OCI-LY1 (cell line): ENCODE results near the gene FRRS1.

Source experiments
- EZH2 ChIP-seq: fragments of 200-600 bp; sonication (generic), shearing (Covaris generic); IDR thresholded peaks from 2 replicates; pipeline ENCODE4 v1.8.0; 2017; ENCODE audit warnings: borderline replicate concordance, mixed run types, mild to moderate bottlenecking, antibody characterized with exemption, low read length, moderate library complexity, mixed read lengths
- TF ChIP-seq, protein P1 (sequence below): fragments of 200-600 bp; sonication (generic), shearing (Covaris generic); IDR thresholded peaks from 2 replicates; pipeline ENCODE4 v1.5.1; 2017; ENCODE audit warnings: mild to moderate bottlenecking, antibody characterized with exemption, low read length, moderate library complexity, mixed read lengths

DNA sequence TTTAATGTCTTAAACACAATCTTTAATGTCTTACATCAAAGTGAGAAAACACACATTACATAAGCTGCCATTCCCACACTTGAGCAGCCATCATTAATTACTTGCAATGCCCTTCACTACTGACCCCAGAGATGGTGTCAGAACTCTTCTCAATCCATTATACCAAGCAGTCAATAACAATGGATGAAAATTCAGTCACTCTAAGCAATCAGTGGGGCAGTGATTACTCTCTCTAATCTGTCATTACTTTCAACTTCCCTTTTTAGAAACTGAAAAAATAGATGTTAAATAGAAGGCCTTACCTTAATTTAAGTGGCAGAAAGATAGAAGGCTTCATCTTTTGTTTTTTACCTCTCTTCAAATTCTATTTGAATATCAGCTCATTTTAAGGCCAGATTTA lies 9.7 kb upstream of the FRRS1 start:
- TF ChIP-seq, protein P1, sequence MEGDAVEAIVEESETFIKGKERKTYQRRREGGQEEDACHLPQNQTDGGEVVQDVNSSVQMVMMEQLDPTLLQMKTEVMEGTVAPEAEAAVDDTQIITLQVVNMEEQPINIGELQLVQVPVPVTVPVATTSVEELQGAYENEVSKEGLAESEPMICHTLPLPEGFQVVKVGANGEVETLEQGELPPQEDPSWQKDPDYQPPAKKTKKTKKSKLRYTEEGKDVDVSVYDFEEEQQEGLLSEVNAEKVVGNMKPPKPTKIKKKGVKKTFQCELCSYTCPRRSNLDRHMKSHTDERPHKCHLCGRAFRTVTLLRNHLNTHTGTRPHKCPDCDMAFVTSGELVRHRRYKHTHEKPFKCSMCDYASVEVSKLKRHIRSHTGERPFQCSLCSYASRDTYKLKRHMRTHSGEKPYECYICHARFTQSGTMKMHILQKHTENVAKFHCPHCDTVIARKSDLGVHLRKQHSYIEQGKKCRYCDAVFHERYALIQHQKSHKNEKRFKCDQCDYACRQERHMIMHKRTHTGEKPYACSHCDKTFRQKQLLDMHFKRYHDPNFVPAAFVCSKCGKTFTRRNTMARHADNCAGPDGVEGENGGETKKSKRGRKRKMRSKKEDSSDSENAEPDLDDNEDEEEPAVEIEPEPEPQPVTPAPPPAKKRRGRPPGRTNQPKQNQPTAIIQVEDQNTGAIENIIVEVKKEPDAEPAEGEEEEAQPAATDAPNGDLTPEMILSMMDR = no peak
- no peak for TF ChIP-seq EZH2
